Testis (tissue), 3 donors: ENCODE results near the gene LBH. TPM values are rescaled to one million over a fixed set of nuclear protein-coding genes. Genes with fewer than 3 reads are reported as not detected.

ENCODE experiments used
- DNase-seq: peaks from one replicate; pipeline ENCODE4 v3.0.0-alpha.2; 2019
- H3K27ac ChIP-seq, 2 donors: fragments of 200-600 bp; sonication (generic); one replicate each; pipeline ENCODE4 v1.5.1; 2019
- H3K27me3 ChIP-seq: fragments of 200-600 bp; sonication (generic); one replicate; pipeline ENCODE4 v1.5.1; 2019
- H3K36me3 ChIP-seq: fragments of 200-600 bp; sonication (generic); one replicate; pipeline ENCODE4 v1.5.1; 2017; ENCODE audit warnings: low read depth; ENCODE audit errors: missing control alignments
- H3K4me1 ChIP-seq: fragments of 200-600 bp; sonication (generic); one replicate; pipeline ENCODE4 v1.5.1; 2019
- H3K4me3 ChIP-seq, 2 donors: fragments of 200-600 bp; sonication (generic); one replicate each; pipeline ENCODE4 v1.5.1; 2017 to 2019
- H3K9me3 ChIP-seq: fragments of 200-600 bp; sonication (generic); one replicate; pipeline ENCODE4 v1.5.1; 2017
- CTCF ChIP-seq, 3 experiments: fragments of 450-650 bp in 2 of 3; fragments of 200-600 bp in 1 of 3; sonication (generic) in 1 of 3; IDR thresholded peaks; one replicate each; pipeline ENCODE4 v1.5.1; 2016 to 2019; ENCODE audit warnings: antibody characterized with exemption in 3 of 3, mild to moderate bottlenecking in 2 of 3, moderate library complexity in 1 of 3
- POLR2A ChIP-seq: fragments of 450-650 bp; IDR thresholded peaks from one replicate; pipeline ENCODE4 v1.6.1; 2017; ENCODE audit warnings: antibody characterized with exemption, mild to moderate bottlenecking, moderate library complexity
- WGBS, 2 donors: methylation state at CpG; one replicate each; pipeline ENCODE4 v1.1.5; 2018; 5-methylcytosine and 5-hydroxymethylcytosine counted together
- intact Hi-C: fragments of 100-400 bp; cut with DNase I; formaldehyde crosslinking; loops from one replicate; pipeline ENCODE4 v1.15.1; 2023; ENCODE audit warnings: low total_unique reads
- polyA plus RNA-seq: library from polyadenylated mRNA; stranded (reverse); fragments of 350-450 nt; fragmentation: Illumina TruSeq; extraction: RNeasy Lipid Tissue Mini Kit (QIAGEN cat#74804); gene quantifications from one replicate; pipeline ENCODE4 v1.2.3, GENCODE V29; 2014; ENCODE audit warnings: low read depth, low replicate concordance; ENCODE audit not compliant: insufficient read depth
- total RNA-seq, 2 donors: library from RNA; depleted of rRNA; stranded (reverse); fragments of >200 nt; gene quantifications; one replicate each; pipeline ENCODE4 v1.2.3, GENCODE V29; 2016

The LBH gene
- total and polyA plus RNA-seq, 3 donors from 2014 or later, result 23.9 to 32.1 (median 25.7) TPM

- intact Hi-C loops, result no loop called here
- no peaks in the 10 kb centered on the region for H3K27me3 ChIP-seq
- no peak for DNase-seq
- no peaks in the 10 kb centered on the region for H3K36me3 ChIP-seq
- H3K27ac ChIP-seq, result no peak overlapping the region
- no peak overlapping the region for H3K4me3 ChIP-seq
- 72 to 78% methylated on average over 2 of the region's 2 CpGs for WGBS, 2 donors
- no peaks in the 10 kb centered on the region for H3K9me3 ChIP-seq
- TF ChIP-seq CTCF (IDR thresholded peaks at IDR 0.05) (no peak), POLR2A (no peak)
- H3K4me1 ChIP-seq, result peaks cover 9% of the 10 kb centered on the region
Measured at GRCh38 chr2:30248791-30249190, 17.5 kb downstream of the LBH start.

GRCh38 chr2:30249354-30249753 is 18.0 kb downstream of the LBH start:
- no peaks in the 10 kb centered on the region for H3K27me3 ChIP-seq
- H3K4me3 ChIP-seq, result no peak overlapping the region
- DNase-seq, result no peak
- 70 to 81% methylated on average over 5 to 7 of the region's 7 CpGs for WGBS, 2 donors
- TF ChIP-seq CTCF (IDR thresholded peaks at IDR 0.05) (no peak), POLR2A (no peak)
- peaks cover 9% of the 10 kb centered on the region for H3K4me1 ChIP-seq
- H3K27ac ChIP-seq, result no peak overlapping the region
- H3K9me3 ChIP-seq, result no peaks in the 10 kb centered on the region
- intact Hi-C loops, result no loop called here
- no peaks in the 10 kb centered on the region for H3K36me3 ChIP-seq

- no peak overlapping the region for H3K27ac ChIP-seq
- H3K27me3 ChIP-seq, result no peaks in the 10 kb centered on the region
- H3K4me1 ChIP-seq, result peaks cover 9% of the 10 kb centered on the region
- WGBS, 2 donors, result 73 to 94% methylated on average over 2 to 6 of the region's 6 CpGs
- intact Hi-C loops, result no loop called here
- no peak for TF ChIP-seq POLR2A
- TF ChIP-seq CTCF (IDR thresholded peaks at IDR 0.05), result no peak
- H3K4me3 ChIP-seq, result no peak overlapping the region
- no peaks in the 10 kb centered on the region for H3K9me3 ChIP-seq
- no peaks in the 10 kb centered on the region for H3K36me3 ChIP-seq
- DNase-seq, result no peak
Measured at GRCh38 chr2:30250421-30250820, 19.1 kb downstream of the LBH start.

- H3K27me3 ChIP-seq, result no peaks in the 10 kb centered on the region
- no peaks in the 10 kb centered on the region for H3K36me3 ChIP-seq
- no peak overlapping the region for H3K4me3 ChIP-seq
- 32 to 36% methylated on average over 7 of the region's 7 CpGs for WGBS, 2 donors
- TF ChIP-seq CTCF (IDR thresholded peaks at IDR 0.05) (no peak), POLR2A (no peak)
- intact Hi-C loops, result no loop called here
- no peaks in the 10 kb centered on the region for H3K9me3 ChIP-seq
- H3K27ac ChIP-seq, result peak overlapping the region in 1 of 2 donors; percentile 28
- peak; percentile 40 for DNase-seq
- peaks cover 9% of the 10 kb centered on the region for H3K4me1 ChIP-seq
Measured at GRCh38 chr2:30252723-30253701, 21.7 kb downstream of the LBH start.
